HG03159 (cell line): ENCODE results near the gene EDDM3A.

Source experiments
- ATAC-seq: cut with Tn5 transposase; IDR thresholded peaks from one replicate; pipeline ENCODE4 v1.9.1; 2021; ENCODE audit warnings: mild to moderate bottlenecking, moderate library complexity; ENCODE audit not compliant: unreplicated experiment

EDDM3A gene

DNA sequence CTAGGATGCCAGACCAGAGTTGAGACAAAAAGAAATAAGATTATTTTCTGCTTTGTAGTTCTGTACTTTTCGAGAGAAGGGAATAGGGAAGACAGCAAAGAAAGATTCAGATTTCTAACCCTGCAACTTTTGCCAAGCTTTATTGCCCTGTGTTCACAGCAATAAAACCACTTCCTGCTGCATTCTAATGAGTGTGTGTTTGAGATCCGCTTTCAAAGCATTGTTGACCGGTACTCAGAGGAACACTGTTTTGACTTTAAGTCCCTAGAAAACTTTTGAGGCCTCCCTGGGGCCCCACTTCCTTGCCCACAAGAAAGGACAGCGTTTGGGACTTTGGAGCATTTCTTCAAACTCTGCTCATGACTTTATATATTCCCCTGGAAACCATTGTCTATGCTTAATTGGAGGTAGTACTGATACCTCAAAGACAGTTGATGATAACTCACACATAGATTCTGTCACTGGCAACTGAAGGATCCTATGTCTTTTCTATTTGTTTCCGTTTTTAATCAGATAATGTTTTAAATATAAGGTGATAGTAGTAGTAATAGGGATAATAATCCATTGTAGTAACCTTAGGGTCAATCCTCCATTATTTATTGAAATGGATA is 36.7 kb downstream of the EDDM3A start:
- ATAC-seq = no peak

DNA sequence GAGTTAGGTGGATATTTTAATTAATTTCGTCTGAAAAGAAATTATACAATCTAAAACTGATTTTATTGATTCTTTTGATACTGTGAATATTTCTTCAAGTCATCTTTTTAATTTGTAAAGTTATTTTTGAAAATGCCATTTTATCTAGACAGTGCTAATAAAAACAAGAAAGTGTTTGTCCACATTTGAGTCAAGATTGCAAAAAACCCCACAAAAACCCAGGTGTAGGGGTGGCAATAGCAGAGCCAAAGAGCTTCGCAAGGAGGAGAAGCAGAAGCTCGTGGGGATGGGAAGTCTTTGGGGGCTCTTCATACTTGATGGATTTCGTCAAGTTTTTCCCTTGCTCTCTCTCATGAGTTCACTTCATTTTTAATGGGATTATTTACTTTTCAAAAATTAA is 41.3 kb downstream of the EDDM3A start:
- ATAC-seq = no peak

DNA sequence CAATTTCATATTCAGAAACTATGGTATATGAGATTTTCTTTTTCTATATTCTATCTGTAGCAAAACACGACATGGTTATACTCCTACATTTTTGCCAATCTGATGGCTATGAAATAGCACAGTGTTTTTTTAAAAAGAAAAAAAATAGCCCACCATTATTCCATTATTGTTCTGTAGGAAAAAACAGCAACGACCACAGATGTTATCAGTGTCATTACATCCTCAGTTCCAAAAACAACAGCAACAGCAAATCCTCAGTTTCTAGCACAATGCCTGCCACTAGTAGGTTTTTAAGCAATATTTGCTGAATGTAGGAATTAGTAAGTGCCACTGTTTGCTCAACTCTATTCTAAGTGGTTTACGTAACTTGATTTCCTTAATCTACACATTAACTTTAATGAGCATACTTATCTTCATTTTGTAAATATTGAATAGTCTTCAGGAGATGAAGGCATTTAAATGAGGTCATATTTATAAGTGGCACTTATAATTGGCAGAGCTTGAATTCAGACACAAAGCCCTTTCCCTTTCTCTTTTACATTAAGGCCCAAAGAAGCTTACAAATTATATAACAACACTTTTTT is 43.6 kb downstream of the EDDM3A start:
- no peak for ATAC-seq

GRCh38 chr14:20790464-20791116 is 44.9 kb downstream of the EDDM3A start:
- no peak for ATAC-seq

DNA sequence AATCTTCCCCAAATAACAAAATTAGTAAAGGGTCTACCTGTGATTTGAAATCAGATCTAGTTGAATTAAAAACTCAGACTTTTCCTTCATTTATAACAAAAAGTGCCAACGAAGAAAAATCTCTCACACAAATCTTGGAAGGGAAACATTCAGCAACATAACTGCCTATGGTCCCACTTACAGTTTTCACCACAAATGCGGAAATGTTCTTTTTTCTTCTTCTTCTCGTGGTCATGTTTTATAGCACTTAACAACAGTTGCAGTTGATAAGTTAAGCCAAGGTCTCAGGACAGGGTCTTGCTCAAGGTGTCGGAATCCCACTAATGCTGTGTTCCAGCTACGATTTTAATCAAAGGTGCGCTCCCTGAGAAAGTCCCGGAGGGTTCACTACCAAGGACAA is 45.5 kb downstream of the EDDM3A start:
- ATAC-seq = no peak

GRCh38 chr14:20791597-20791996 is 45.9 kb downstream of the EDDM3A start:
- no peak for ATAC-seq

DNA sequence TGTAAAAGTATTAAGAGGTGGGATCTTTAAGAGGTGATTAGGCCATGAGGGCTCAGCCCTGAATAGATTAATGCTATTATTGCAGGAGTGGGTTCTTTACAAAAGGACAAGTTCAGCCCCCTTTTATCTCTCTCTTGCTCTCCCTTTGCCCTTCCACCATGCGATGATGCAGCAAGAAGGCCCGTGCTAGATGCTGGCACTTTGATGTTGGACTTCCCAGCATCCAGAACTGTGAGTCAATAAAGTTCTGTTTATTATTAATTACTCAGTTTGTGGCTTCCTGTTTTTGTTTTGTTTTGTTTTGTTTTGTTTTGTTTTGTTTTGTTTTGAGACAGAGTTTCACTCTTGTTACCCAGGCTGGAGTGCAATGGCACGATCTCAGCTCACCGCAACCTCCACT is 46.9 kb downstream of the EDDM3A start:
- no peak for ATAC-seq

GRCh38 chr14:20794644-20795369 is 49.1 kb downstream of the EDDM3A start:
- ATAC-seq = no peak

GRCh38 chr14:20797164-20797563 is 51.5 kb downstream of the EDDM3A start:
- no peak for ATAC-seq
